NCI-H460 (cell line): ENCODE data around the gene RXYLT1. TPM values are rescaled to one million over a fixed set of nuclear protein-coding genes. Genes with fewer than 3 reads are reported as not detected.

Experiments used
- DNase-seq: peaks from one replicate; pipeline ENCODE4 v3.0.0-alpha.2; 2016; ENCODE audit warnings: low read depth; ENCODE audit errors: extremely low read depth
- total RNA-seq: library from RNA; depleted of rRNA; stranded (reverse); fragments of >200 nt; shearing (Covaris generic); gene quantifications from 2 replicates; pipeline ENCODE4 v1.2.3, GENCODE V29; 2014

RXYLT1 gene
- total RNA-seq, 1 experiment from 2014 or later, result 50.4 TPM

- no peak for DNase-seq
Observed at GRCh38 chr12:63795944-63796343, 16.2 kb downstream of the RXYLT1 start.

GRCh38 chr12:63802012-63802608 is 22.4 kb downstream of the RXYLT1 start:
- peak; percentile 36 for DNase-seq

GRCh38 chr12:63804746-63805145 is 25.0 kb downstream of the RXYLT1 start:
- no peak for DNase-seq

GRCh38 chr12:63805704-63806672 is 26.3 kb downstream of the RXYLT1 start:
- DNase-seq, result no peak

GRCh38 chr12:63808631-63809030 is 28.9 kb downstream of the RXYLT1 start:
- DNase-seq, result no peak

GRCh38 chr12:63809566-63809965 is 29.9 kb downstream of the RXYLT1 start:
- DNase-seq, result no peak

GRCh38 chr12:63811334-63811733 is 31.6 kb downstream of the RXYLT1 start:
- DNase-seq, result no peak

- no peak for DNase-seq
Observed at GRCh38 chr12:63811755-63812154, 32.0 kb downstream of the RXYLT1 start.

GRCh38 chr12:63814146-63814772 is 34.5 kb downstream of the RXYLT1 start:
- DNase-seq, result no peak

GRCh38 chr12:63815482-63815852 is 35.8 kb downstream of the RXYLT1 start:
- DNase-seq, result no peak

- no peak for DNase-seq
Observed at GRCh38 chr12:63816031-63816430, 36.3 kb downstream of the RXYLT1 start.

GRCh38 chr12:63820427-63820826 is 40.7 kb downstream of the RXYLT1 start:
- DNase-seq, result no peak

GRCh38 chr12:63821781-63822251 is 42.1 kb downstream of the RXYLT1 start:
- DNase-seq, result no peak

- DNase-seq, result no peak
Observed at GRCh38 chr12:63822352-63822751, 42.6 kb downstream of the RXYLT1 start.

- no peak for DNase-seq
Observed at GRCh38 chr12:63823040-63823439, 43.3 kb downstream of the RXYLT1 start.

- DNase-seq, result peak; percentile 68
Observed at GRCh38 chr12:63826006-63826585, 46.4 kb downstream of the RXYLT1 start.

- DNase-seq, result no peak
Observed at GRCh38 chr12:63828867-63829266, 49.2 kb downstream of the RXYLT1 start.

GRCh38 chr12:63836046-63836445 is 56.3 kb downstream of the RXYLT1 start:
- DNase-seq, result no peak

- no peak for DNase-seq
Observed at GRCh38 chr12:63836936-63837335, 57.2 kb downstream of the RXYLT1 start.

GRCh38 chr12:63838411-63838810 is 58.7 kb downstream of the RXYLT1 start:
- DNase-seq, result no peak

GRCh38 chr12:63841011-63841410 is 61.3 kb downstream of the RXYLT1 start:
- no peak for DNase-seq
